Thoracic aorta (tissue), 2 donors: ENCODE measurements around the gene DRC1. TPM values are rescaled to one million over a fixed set of nuclear protein-coding genes. Genes with fewer than 3 reads are reported as not detected.
"Not testable (repeated sequence)": the region's sequence is repeated elsewhere in the genome, so short reads cannot be mapped to it uniquely, and the experiment has no call there.

ENCODE experiments used
- ATAC-seq: fragments of 150-250 bp; one replicate; pipeline ENCODE4 v1.8.0; 2017; ENCODE audit warnings: low read depth; ENCODE audit not compliant: insufficient number of reproducible peaks, low FRiP score
- DNase-seq: peaks from one replicate; pipeline ENCODE4 v3.0.0-alpha.2; 2020; ENCODE audit warnings: low spot score
- H3K27ac ChIP-seq, 2 donors: fragments of 200-600 bp; sonication (generic); 1 replicate in 1 of 2; 2 replicates in 1 of 2; pipeline ENCODE4 v1.5.1; 2016; ENCODE audit warnings: mild to moderate bottlenecking in 2 of 2, moderate library complexity in 2 of 2
- H3K27me3 ChIP-seq: fragments of 200-600 bp; sonication (generic); replicated peaks from 2 replicates; pipeline ENCODE4 v1.6.0; 2016; ENCODE audit warnings: mild to moderate bottlenecking; ENCODE audit not compliant: insufficient read depth
- H3K36me3 ChIP-seq: fragments of 200-600 bp; sonication (generic); one replicate; pipeline ENCODE4 v1.5.1; 2016
- H3K4me1 ChIP-seq, 2 donors: fragments of 200-600 bp; sonication (generic); 1 replicate in 1 of 2; 2 replicates in 1 of 2; pipeline versions ENCODE4 v1.5.1 to v1.6.0; 2016; ENCODE audit warnings: low read depth in 2 of 2, mild to moderate bottlenecking in 1 of 2; ENCODE audit not compliant: control insufficient read depth in 1 of 2
- H3K4me3 ChIP-seq: fragments of 200-600 bp; sonication (generic); 2 replicates; pipeline ENCODE4 v1.5.1; 2016; ENCODE audit warnings: mild to moderate bottlenecking
- H3K9me3 ChIP-seq: fragments of 200-600 bp; sonication (generic); 2 replicates; pipeline ENCODE4 v1.5.1; 2016
- total RNA-seq, 2 donors: library from RNA; depleted of rRNA; stranded (reverse); fragments of >200 nt; gene quantifications; one replicate each; pipeline versions ENCODE4 v1.1.0 to v1.2.3, GENCODE V29; 2016
- TF ChIP-seq, protein P1 (sequence below): fragments of 200-600 bp; sonication (generic); IDR thresholded peaks from one replicate; pipeline ENCODE4 v1.5.1; 2019; ENCODE audit warnings: antibody characterized with exemption

Gene DRC1
- total RNA-seq, 2 donors from 2014 or later: not detected

- TF ChIP-seq, protein P1, sequence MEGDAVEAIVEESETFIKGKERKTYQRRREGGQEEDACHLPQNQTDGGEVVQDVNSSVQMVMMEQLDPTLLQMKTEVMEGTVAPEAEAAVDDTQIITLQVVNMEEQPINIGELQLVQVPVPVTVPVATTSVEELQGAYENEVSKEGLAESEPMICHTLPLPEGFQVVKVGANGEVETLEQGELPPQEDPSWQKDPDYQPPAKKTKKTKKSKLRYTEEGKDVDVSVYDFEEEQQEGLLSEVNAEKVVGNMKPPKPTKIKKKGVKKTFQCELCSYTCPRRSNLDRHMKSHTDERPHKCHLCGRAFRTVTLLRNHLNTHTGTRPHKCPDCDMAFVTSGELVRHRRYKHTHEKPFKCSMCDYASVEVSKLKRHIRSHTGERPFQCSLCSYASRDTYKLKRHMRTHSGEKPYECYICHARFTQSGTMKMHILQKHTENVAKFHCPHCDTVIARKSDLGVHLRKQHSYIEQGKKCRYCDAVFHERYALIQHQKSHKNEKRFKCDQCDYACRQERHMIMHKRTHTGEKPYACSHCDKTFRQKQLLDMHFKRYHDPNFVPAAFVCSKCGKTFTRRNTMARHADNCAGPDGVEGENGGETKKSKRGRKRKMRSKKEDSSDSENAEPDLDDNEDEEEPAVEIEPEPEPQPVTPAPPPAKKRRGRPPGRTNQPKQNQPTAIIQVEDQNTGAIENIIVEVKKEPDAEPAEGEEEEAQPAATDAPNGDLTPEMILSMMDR: no peak
- no peaks in the 10 kb centered on the region for H3K4me1 ChIP-seq
- no peak overlapping the region for H3K27ac ChIP-seq
- DNase-seq: no peak
- H3K36me3 ChIP-seq: no peaks in the 10 kb centered on the region
- ATAC-seq: no peak
- no peaks in the 10 kb centered on the region for H3K27me3 ChIP-seq
- peaks cover 4% of the 10 kb centered on the region for H3K9me3 ChIP-seq
- H3K4me3 ChIP-seq: no peak overlapping the region
Measured at GRCh38 chr2:26465266-26465925, 63.7 kb downstream of the DRC1 start.

DNA sequence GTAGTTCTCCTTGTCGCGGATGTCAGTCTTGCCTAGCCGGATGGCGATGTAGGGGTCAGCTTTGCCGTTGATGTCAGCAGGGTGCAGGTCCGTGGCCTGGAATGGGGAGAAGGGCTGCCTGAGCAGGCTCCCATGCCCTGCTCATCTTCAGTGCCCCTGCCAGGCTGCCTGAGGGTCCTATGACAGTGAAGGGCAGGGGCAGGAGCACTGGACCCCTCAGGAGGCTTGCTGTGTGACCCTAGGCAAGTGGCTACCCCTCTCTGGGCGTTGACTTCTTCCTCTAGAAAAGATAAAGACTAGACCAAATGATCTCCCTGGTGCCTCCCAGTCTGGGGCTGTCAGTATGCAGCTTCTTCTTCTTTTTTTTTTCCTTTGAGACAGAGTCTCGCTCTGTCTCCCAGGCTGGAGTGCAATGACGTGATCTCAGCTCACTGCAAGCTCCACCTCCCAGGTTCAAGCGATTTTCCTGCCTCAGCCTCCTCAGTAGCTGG is 64.3 kb downstream of the DRC1 start:
- H3K4me1 ChIP-seq: no peaks in the 10 kb centered on the region
- TF ChIP-seq, protein P1: no peak
- H3K4me3 ChIP-seq: no peak overlapping the region
- H3K27me3 ChIP-seq: no peaks in the 10 kb centered on the region
- no peak overlapping the region for H3K27ac ChIP-seq
- no peak for ATAC-seq
- no peak for DNase-seq
- peaks cover 4% of the 10 kb centered on the region for H3K9me3 ChIP-seq
- no peaks in the 10 kb centered on the region for H3K36me3 ChIP-seq

GRCh38 chr2:26466662-26467310 is 65.1 kb downstream of the DRC1 start:
- Histone ChIP-seq H3K27ac (no peak overlapping the region), H3K27me3 (no peaks in the 10 kb centered on the region), H3K4me1 (no peaks in the 10 kb centered on the region), H3K9me3 (peaks cover 4% of the 10 kb centered on the region), H3K36me3 (no peaks in the 10 kb centered on the region), H3K4me3 (no peak overlapping the region)
- TF ChIP-seq, protein P1: no peak
- DNase-seq (no peak), ATAC-seq (no peak)

DNA sequence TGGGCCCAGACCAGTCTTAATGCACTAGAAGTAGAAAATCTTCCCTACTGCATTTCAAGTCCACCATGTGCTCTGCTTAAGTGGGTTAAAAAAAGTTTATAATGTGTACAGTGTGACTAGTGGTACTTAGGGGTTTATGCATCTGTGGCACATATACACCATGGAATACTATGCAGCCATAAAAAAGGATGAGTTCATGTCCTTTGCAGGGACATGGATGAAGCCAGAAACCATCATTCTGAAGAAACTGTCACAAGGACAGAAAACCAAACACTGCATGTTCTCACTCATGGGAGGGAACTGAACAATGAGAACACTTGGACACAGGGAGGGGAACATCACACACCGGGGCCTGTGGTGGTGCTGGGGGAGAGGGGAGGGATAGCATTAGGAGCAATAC is 66.8 kb downstream of the DRC1 start:
- H3K27me3 ChIP-seq, DNase-seq, H3K36me3 ChIP-seq, H3K9me3 ChIP-seq, H3K27ac ChIP-seq, H3K4me1 ChIP-seq, ATAC-seq, H3K4me3 ChIP-seq: not testable (repeated sequence)

DNA sequence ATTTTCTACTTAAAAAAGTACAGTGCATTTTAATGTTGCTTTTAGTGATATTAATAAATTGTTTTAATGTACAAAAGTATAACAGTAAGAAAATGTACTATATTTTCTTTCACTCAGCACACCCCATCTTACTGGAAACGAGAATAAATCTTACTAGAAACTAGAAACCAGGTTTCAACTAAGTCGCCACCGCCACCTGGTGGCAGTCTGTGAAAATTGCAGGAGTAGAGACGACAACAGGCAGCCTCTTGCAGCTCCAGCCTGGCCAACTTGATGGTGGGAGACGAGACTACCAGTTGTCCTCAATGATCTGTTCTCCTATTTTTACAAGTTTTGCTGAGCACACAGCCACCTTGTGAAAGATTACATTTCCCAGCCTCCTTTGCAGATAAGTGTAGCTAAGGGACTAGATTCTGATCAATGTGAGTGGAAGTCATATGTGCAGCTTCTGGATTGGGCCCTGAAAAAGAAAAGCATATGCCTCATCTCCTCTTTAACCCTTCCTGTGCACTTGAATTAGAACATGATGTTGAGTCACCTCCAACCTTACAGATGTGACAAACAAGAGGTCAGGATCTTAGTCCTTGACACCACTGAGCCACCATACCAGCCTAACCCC is 67.5 kb downstream of the DRC1 start:
- TF ChIP-seq, protein P1: no peak
- DNase-seq: no peak
- no peak overlapping the region for H3K27ac ChIP-seq
- ATAC-seq: no peak
- H3K9me3 ChIP-seq: peaks cover 4% of the 10 kb centered on the region
- no peaks in the 10 kb centered on the region for H3K36me3 ChIP-seq
- H3K4me3 ChIP-seq: no peak overlapping the region
- H3K27me3 ChIP-seq: no peaks in the 10 kb centered on the region
- H3K4me1 ChIP-seq: no peaks in the 10 kb centered on the region
